Neuronal stem cell (in vitro differentiated cells): ENCODE results near the gene DHX30.

ENCODE experiments used
- DNase-seq: peaks from one replicate; pipeline ENCODE4 v3.0.0-alpha.2; 2013; ENCODE audit warnings: low spot score
- H2AFZ ChIP-seq: one replicate; pipeline ENCODE4 v1.6.1; 2013; ENCODE audit warnings: mild to moderate bottlenecking, low read length, inconsistent platforms
- H2AK5ac ChIP-seq: 2 replicates; pipeline ENCODE4 v1.6.1; 2013; ENCODE audit warnings: low read depth, mild to moderate bottlenecking, inconsistent platforms, low read length, moderate library complexity, mixed read lengths
- H2BK120ac ChIP-seq: 2 replicates; pipeline ENCODE4 v1.6.1; 2013; ENCODE audit warnings: low read depth, mild to moderate bottlenecking, inconsistent platforms, low read length, moderate library complexity, mixed read lengths
- H2BK12ac ChIP-seq: one replicate; pipeline ENCODE4 v1.6.1; 2013; ENCODE audit warnings: low read length, inconsistent platforms
- H2BK15ac ChIP-seq: 2 replicates; pipeline ENCODE4 v1.6.1; 2013; ENCODE audit warnings: mild to moderate bottlenecking, low read length, inconsistent platforms, mixed read lengths
- H2BK5ac ChIP-seq: one replicate; pipeline ENCODE4 v1.6.1; 2013; ENCODE audit warnings: inconsistent platforms, mild to moderate bottlenecking, low read length, moderate library complexity
- H3K14ac ChIP-seq: one replicate; pipeline ENCODE4 v1.6.1; 2013; ENCODE audit warnings: low read length, inconsistent platforms
- H3K18ac ChIP-seq: 2 replicates; pipeline ENCODE4 v1.6.1; 2013; ENCODE audit warnings: low read length, inconsistent platforms
- H3K23ac ChIP-seq: 2 replicates; pipeline ENCODE4 v1.6.1; 2013; ENCODE audit warnings: low read depth, mild to moderate bottlenecking, mixed read lengths, low read length, inconsistent platforms; ENCODE audit not compliant: poor library complexity
- H3K27ac ChIP-seq: replicated peaks from 3 replicates; pipeline ENCODE4 v1.5.1; 2013; ENCODE audit warnings: low read length, inconsistent platforms
- H3K27me3 ChIP-seq, 3 experiments: 2 replicates each; pipeline ENCODE4 v1.6.1; 2013; ENCODE audit warnings: low read length in 3 of 3, mild to moderate bottlenecking in 2 of 3, inconsistent platforms in 1 of 3, low read depth in 1 of 3, mixed read lengths in 1 of 3, moderate library complexity in 1 of 3; ENCODE audit not compliant: control insufficient read depth in 3 of 3, insufficient read depth in 3 of 3
- H3K36me3 ChIP-seq, 2 donors: replicated peaks in 1 of 2; 2 replicates each; pipeline ENCODE4 v1.6.1; 2013; ENCODE audit warnings: low read length in 2 of 2; ENCODE audit not compliant: control insufficient read depth in 2 of 2, insufficient read depth in 2 of 2
- H3K4ac ChIP-seq: 2 replicates; pipeline ENCODE4 v1.6.1; 2013; ENCODE audit warnings: inconsistent platforms, mild to moderate bottlenecking, low read length, moderate library complexity
- H3K4me1 ChIP-seq, 2 donors: 1 replicate in 1 of 2; 2 replicates in 1 of 2; pipeline ENCODE4 v1.6.1; 2013; ENCODE audit warnings: low read length in 2 of 2, low read depth in 1 of 2; ENCODE audit not compliant: control insufficient read depth in 2 of 2, insufficient read depth in 1 of 2
- H3K4me2 ChIP-seq: one replicate; pipeline ENCODE4 v1.6.1; 2013; ENCODE audit warnings: mild to moderate bottlenecking, low read length, inconsistent platforms; ENCODE audit not compliant: insufficient read depth, poor library complexity, severe bottlenecking
- H3K4me3 ChIP-seq, 2 donors: 2 replicates each; pipeline ENCODE4 v1.5.1; 2013; ENCODE audit warnings: low read length in 2 of 2, mild to moderate bottlenecking in 2 of 2, inconsistent platforms in 1 of 2, moderate library complexity in 1 of 2
- H3K79me1 ChIP-seq: one replicate; pipeline ENCODE4 v1.6.1; 2013; ENCODE audit warnings: low read depth, mild to moderate bottlenecking, inconsistent platforms, low read length, moderate library complexity
- H3K9ac ChIP-seq: one replicate; pipeline ENCODE4 v1.6.1; 2013; ENCODE audit warnings: mild to moderate bottlenecking, low read depth, low read length, inconsistent platforms; ENCODE audit not compliant: poor library complexity
- H3K9me3 ChIP-seq, 2 donors: replicated peaks in 1 of 2; 2 replicates each; pipeline versions ENCODE3 to v1.6.1; 2013; ENCODE audit warnings: low read length in 2 of 2, mild to moderate bottlenecking in 2 of 2, inconsistent platforms in 1 of 2, low read depth in 1 of 2, mixed read lengths in 1 of 2, moderate library complexity in 1 of 2; ENCODE audit not compliant: control insufficient read depth in 2 of 2, insufficient read depth in 1 of 2
- H4K8ac ChIP-seq: one replicate; pipeline ENCODE4 v1.6.1; 2013; ENCODE audit warnings: low read depth, mild to moderate bottlenecking, inconsistent platforms, low read length, moderate library complexity
- H4K91ac ChIP-seq: one replicate; pipeline ENCODE4 v1.6.1; 2013; ENCODE audit warnings: low read length, low read depth, mild to moderate bottlenecking, inconsistent platforms; ENCODE audit not compliant: poor library complexity
- WGBS, 2 donors: extraction: QIAGEN DNeasy Blood & Tissue Kit; methylation state at CpG; one replicate each; pipeline ENCODE4 v1.1.7; 2013; ENCODE audit warnings: missing lambda C conversion rate in 2 of 2, mixed read lengths in 1 of 2; ENCODE audit not compliant: insufficient read length in 2 of 2, insufficient replicate concordance in 1 of 2; ENCODE audit errors: extremely low coverage in 2 of 2; 5-methylcytosine and 5-hydroxymethylcytosine counted together

Gene DHX30

GRCh38 chr3:47781685-47782445 is 21.1 kb upstream of the DHX30 start, which contains the start of gene SMARCC1:
Gene SMARCC1 (minus strand): TSS chr3:47781893. CDS start chr3:47781797, 96 bp downstream.
- H3K23ac ChIP-seq = peak within 1 kb of the TSS; percentile 98
- peak within 1 kb of the TSS; percentile 90 to 98 for H3K4me3 ChIP-seq
- H3K4me2 ChIP-seq = peak within 1 kb of the TSS; percentile 85
- peaks cover 4 to 28% of the 10 kb centered on the region in 2 donors for H3K36me3 ChIP-seq
- DNase-seq = peak; percentile 97
- H2AK5ac ChIP-seq = peak within 1 kb of the TSS; percentile 97
- no peaks in the 10 kb centered on the region for H3K27me3 ChIP-seq
- H4K8ac ChIP-seq = peak within 1 kb of the TSS; percentile 65
- peak within 1 kb of the TSS; percentile 65 for H4K91ac ChIP-seq
- peak within 1 kb of the TSS; percentile 82 for H2AFZ ChIP-seq
- H3K79me1 ChIP-seq = peaks cover 4% of the 10 kb centered on the region
- H2BK5ac ChIP-seq = peak within 1 kb of the TSS; percentile 96
- H3K9ac ChIP-seq = peak within 1 kb of the TSS; percentile 98
- no peak within 1 kb of the TSS for H2BK120ac ChIP-seq
- H2BK15ac ChIP-seq = peak within 1 kb of the TSS; percentile 45
- H3K9me3 ChIP-seq = no peaks in the 10 kb centered on the region
- peaks cover 5 to 7% of the 10 kb centered on the region in 2 donors for H3K4me1 ChIP-seq
- peak within 1 kb of the TSS; percentile 60 for H3K4ac ChIP-seq
- peak within 1 kb of the TSS; percentile 93 for H3K27ac ChIP-seq
- peak within 1 kb of the TSS; percentile 99 for H3K14ac ChIP-seq
- no peak within 1 kb of the TSS for H2BK12ac ChIP-seq
- peak within 1 kb of the TSS; percentile 99 for H3K18ac ChIP-seq
- WGBS, 2 donors = no CpG with 5 or more reads among the region's 79 CpGs

- no peak for DNase-seq
- Histone ChIP-seq H3K18ac (peak overlapping the region; percentile 97), H3K23ac (peak overlapping the region; percentile 98), H2BK12ac (no peak overlapping the region), H4K8ac (no peak overlapping the region), H3K9ac (peak overlapping the region; percentile 85), H3K4me1 (peaks cover 5 to 7% of the 10 kb centered on the region in 2 donors), H3K27me3 (no peaks in the 10 kb centered on the region), H3K4ac (no peak overlapping the region), H3K4me2 (peak overlapping the region; percentile 85), H2BK5ac (peak overlapping the region; percentile 96), H3K14ac (no peak overlapping the region), H2BK15ac (no peak overlapping the region), H4K91ac (no peak overlapping the region), H2AK5ac (peak overlapping the region; percentile 76), H3K27ac (peak overlapping the region; percentile 93), H2AFZ (peak overlapping the region; percentile 82), H3K79me1 (peaks cover 4% of the 10 kb centered on the region), H3K36me3 (peaks cover 4 to 22% of the 10 kb centered on the region in 2 donors), H3K4me3 (peak overlapping the region; percentile 90 to 98), H3K9me3 (no peaks in the 10 kb centered on the region), H2BK120ac (no peak overlapping the region)
- WGBS, 2 donors = no CpG with 5 or more reads among the region's 23 CpGs
Measured at GRCh38 chr3:47782446-47783308, 20.3 kb upstream of the DHX30 start.

GRCh38 chr3:47783673-47784072 is 19.3 kb upstream of the DHX30 start:
- H2BK120ac ChIP-seq = no peak overlapping the region
- no peaks in the 10 kb centered on the region for H3K27me3 ChIP-seq
- H2AFZ ChIP-seq = no peak overlapping the region
- no peak overlapping the region for H3K4me3 ChIP-seq
- peaks cover 2 to 12% of the 10 kb centered on the region in 2 donors for H3K36me3 ChIP-seq
- no peak overlapping the region for H4K91ac ChIP-seq
- no peak overlapping the region for H2BK15ac ChIP-seq
- peaks cover 5% of the 10 kb centered on the region in 2 donors for H3K4me1 ChIP-seq
- H3K9me3 ChIP-seq = no peaks in the 10 kb centered on the region
- no peak overlapping the region for H3K14ac ChIP-seq
- no peak overlapping the region for H3K18ac ChIP-seq
- no peak overlapping the region for H3K27ac ChIP-seq
- no peak for DNase-seq
- H2BK12ac ChIP-seq = no peak overlapping the region
- peaks cover 2% of the 10 kb centered on the region for H3K79me1 ChIP-seq
- H3K4ac ChIP-seq = no peak overlapping the region
- H3K23ac ChIP-seq = no peak overlapping the region
- H2BK5ac ChIP-seq = no peak overlapping the region
- H2AK5ac ChIP-seq = no peak overlapping the region
- no peak overlapping the region for H3K9ac ChIP-seq
- H4K8ac ChIP-seq = no peak overlapping the region
- H3K4me2 ChIP-seq = no peak overlapping the region
